Breast epithelium (tissue), 3 donors: ENCODE measurements around the gene COA8.

Source experiments
- POLR2A ChIP-seq: fragments of 450-650 bp; IDR thresholded peaks from one replicate; pipeline ENCODE4 v1.6.1; 2016; ENCODE audit warnings: antibody characterized with exemption, mild to moderate bottlenecking, moderate library complexity
- TF ChIP-seq, protein P1 (sequence below), 3 donors: fragments of 450-650 bp; IDR thresholded peaks; one replicate each; pipeline ENCODE4 v1.5.1; 2016 to 2017; ENCODE audit warnings: antibody characterized with exemption in 3 of 3, mild to moderate bottlenecking in 3 of 3, moderate library complexity in 3 of 3

DNA sequence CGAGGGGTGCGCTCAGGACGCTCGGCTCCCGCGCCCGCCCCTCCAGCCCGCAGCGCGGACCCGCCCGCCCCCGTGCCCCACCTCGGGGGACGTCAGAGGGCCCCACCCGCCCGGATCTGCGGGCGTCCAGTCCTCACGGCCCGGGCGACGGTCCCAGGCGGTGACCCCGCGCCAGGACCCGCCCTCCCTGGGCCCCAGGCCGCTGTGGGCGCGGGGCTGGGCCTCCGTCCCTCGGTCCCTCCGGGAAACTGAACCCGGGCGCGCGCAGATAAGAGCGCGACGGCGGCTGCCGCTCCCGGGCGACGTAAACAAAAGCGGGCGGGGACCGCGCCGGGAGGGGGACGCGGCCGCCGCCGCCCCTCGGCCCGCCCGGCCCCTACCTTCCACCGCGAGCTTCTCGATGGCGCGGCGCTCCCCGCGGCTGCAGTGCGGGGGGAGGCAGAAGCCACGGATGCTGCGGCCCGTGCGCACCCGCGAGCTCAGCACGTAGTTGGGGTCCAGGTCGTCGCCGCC lies 41.3 kb upstream of the COA8 start:
- TF ChIP-seq, protein P1, sequence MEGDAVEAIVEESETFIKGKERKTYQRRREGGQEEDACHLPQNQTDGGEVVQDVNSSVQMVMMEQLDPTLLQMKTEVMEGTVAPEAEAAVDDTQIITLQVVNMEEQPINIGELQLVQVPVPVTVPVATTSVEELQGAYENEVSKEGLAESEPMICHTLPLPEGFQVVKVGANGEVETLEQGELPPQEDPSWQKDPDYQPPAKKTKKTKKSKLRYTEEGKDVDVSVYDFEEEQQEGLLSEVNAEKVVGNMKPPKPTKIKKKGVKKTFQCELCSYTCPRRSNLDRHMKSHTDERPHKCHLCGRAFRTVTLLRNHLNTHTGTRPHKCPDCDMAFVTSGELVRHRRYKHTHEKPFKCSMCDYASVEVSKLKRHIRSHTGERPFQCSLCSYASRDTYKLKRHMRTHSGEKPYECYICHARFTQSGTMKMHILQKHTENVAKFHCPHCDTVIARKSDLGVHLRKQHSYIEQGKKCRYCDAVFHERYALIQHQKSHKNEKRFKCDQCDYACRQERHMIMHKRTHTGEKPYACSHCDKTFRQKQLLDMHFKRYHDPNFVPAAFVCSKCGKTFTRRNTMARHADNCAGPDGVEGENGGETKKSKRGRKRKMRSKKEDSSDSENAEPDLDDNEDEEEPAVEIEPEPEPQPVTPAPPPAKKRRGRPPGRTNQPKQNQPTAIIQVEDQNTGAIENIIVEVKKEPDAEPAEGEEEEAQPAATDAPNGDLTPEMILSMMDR (IDR thresholded peaks at IDR 0.05), result no peak
- TF ChIP-seq POLR2A, result no peak
